Vagina (tissue), 2 donors: Measurements from ENCODE around the gene RIC1.

Source experiments
- CTCF ChIP-seq, 3 experiments: fragments of 450-650 bp in 2 of 3; fragments of 200-600 bp in 1 of 3; sonication (generic) in 1 of 3; IDR thresholded peaks; one replicate each; pipeline ENCODE4 v1.5.1; 2017 to 2019; ENCODE audit warnings: antibody characterized with exemption in 3 of 3, mild to moderate bottlenecking in 2 of 3, moderate library complexity in 2 of 3
- POLR2A ChIP-seq, 2 donors: fragments of 450-650 bp; IDR thresholded peaks; one replicate each; pipeline ENCODE4 v1.6.1; 2017; ENCODE audit warnings: antibody characterized with exemption in 2 of 2, mild to moderate bottlenecking in 2 of 2, moderate library complexity in 2 of 2
- POLR2AphosphoS5 ChIP-seq, 2 donors: sonication (generic); formaldehyde crosslinking; IDR thresholded peaks; one replicate each; pipeline ENCODE4 v1.9.0; 2017; ENCODE audit warnings: antibody characterized with exemption in 2 of 2, mild to moderate bottlenecking in 2 of 2, low read depth in 1 of 2; ENCODE audit not compliant: insufficient read depth in 1 of 2

DNA sequence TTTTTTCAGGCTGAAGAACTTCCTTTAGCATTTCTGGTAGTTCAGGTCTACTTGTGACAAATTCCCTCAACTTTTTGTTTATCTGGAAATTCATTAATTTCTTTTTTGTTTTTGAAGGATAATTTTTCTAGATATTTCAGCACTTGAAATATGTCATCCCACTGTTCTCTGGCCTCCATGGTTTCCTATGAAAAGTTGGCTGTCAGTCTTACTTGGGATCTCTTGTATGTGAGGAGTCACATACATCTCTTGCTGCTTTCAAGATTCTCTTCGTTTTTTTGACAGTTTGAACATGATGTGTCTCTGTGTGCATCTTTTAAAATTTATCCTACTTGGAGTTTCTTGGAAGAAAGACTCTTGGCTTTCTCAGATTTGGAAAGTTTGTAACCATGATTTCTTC is 79.5 kb downstream of the RIC1 start:
- TF ChIP-seq CTCF (IDR thresholded peaks at IDR 0.05) (no peak), POLR2A (IDR thresholded peaks at IDR 0.05) (no peak), POLR2AphosphoS5 (IDR thresholded peaks at IDR 0.05; ENCODE audit: insufficient read depth in 1 of 2, low read depth in 1 of 2) (no peak)
